ENCODE results near the gene ANAPC1.

DNA sequence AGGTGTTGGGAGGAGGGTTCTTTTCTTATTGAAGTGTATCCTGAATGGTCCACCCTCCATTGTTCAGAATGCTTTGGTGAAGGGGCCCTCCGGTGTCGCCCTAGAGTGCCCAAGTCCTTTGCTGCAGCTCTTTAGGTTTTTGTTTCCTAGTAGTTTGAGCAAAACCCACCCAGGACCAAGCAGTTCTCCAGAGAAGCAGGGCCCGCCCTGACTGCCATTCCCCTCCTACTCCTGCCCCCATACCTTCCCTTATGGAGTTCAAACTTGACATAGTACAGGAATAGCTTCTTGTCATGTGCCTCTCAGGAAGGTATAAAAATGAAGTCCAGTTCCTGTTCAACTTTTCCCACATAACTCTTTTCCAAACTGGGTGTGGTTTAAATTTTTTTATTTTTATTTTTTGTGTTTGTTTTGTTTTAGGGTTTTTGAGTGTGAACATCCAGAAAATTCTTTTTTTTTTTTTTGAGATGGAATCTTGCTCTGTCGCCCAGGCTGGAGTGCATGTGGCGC is 20.0 kb upstream of the ANAPC1 start:
- TF ChIP-seq, protein P1, sequence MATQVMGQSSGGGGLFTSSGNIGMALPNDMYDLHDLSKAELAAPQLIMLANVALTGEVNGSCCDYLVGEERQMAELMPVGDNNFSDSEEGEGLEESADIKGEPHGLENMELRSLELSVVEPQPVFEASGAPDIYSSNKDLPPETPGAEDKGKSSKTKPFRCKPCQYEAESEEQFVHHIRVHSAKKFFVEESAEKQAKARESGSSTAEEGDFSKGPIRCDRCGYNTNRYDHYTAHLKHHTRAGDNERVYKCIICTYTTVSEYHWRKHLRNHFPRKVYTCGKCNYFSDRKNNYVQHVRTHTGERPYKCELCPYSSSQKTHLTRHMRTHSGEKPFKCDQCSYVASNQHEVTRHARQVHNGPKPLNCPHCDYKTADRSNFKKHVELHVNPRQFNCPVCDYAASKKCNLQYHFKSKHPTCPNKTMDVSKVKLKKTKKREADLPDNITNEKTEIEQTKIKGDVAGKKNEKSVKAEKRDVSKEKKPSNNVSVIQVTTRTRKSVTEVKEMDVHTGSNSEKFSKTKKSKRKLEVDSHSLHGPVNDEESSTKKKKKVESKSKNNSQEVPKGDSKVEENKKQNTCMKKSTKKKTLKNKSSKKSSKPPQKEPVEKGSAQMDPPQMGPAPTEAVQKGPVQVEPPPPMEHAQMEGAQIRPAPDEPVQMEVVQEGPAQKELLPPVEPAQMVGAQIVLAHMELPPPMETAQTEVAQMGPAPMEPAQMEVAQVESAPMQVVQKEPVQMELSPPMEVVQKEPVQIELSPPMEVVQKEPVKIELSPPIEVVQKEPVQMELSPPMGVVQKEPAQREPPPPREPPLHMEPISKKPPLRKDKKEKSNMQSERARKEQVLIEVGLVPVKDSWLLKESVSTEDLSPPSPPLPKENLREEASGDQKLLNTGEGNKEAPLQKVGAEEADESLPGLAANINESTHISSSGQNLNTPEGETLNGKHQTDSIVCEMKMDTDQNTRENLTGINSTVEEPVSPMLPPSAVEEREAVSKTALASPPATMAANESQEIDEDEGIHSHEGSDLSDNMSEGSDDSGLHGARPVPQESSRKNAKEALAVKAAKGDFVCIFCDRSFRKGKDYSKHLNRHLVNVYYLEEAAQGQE (IDR thresholded peaks at IDR 0.05) = no peak
- TF ChIP-seq, protein P2, sequence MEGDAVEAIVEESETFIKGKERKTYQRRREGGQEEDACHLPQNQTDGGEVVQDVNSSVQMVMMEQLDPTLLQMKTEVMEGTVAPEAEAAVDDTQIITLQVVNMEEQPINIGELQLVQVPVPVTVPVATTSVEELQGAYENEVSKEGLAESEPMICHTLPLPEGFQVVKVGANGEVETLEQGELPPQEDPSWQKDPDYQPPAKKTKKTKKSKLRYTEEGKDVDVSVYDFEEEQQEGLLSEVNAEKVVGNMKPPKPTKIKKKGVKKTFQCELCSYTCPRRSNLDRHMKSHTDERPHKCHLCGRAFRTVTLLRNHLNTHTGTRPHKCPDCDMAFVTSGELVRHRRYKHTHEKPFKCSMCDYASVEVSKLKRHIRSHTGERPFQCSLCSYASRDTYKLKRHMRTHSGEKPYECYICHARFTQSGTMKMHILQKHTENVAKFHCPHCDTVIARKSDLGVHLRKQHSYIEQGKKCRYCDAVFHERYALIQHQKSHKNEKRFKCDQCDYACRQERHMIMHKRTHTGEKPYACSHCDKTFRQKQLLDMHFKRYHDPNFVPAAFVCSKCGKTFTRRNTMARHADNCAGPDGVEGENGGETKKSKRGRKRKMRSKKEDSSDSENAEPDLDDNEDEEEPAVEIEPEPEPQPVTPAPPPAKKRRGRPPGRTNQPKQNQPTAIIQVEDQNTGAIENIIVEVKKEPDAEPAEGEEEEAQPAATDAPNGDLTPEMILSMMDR (IDR thresholded peaks at IDR 0.05; ENCODE audit: low read depth, low read length, missing input control) = no peak
- TF ChIP-seq HNF4A (conservative IDR thresholded peaks at IDR 0.05) (no peak), TAF1 (conservative IDR thresholded peaks at IDR 0.05) (no peak), RAD21 (IDR thresholded peaks at IDR 0.05) (no peak), SP1 (IDR thresholded peaks at IDR 0.05) (no peak), EGR1 (IDR thresholded peaks at IDR 0.05; ENCODE audit: low read depth in 2 of 2) (no peak)
- TF ChIP-seq, protein P3, sequence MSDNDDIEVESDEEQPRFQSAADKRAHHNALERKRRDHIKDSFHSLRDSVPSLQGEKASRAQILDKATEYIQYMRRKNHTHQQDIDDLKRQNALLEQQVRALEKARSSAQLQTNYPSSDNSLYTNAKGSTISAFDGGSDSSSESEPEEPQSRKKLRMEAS (IDR thresholded peaks at IDR 0.05) = no peak
- TF ChIP-seq, protein P4, sequence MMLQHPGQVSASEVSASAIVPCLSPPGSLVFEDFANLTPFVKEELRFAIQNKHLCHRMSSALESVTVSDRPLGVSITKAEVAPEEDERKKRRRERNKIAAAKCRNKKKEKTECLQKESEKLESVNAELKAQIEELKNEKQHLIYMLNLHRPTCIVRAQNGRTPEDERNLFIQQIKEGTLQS (IDR thresholded peaks at IDR 0.05) = no peak

All from liver (tissue), 3 donors.